Sigmoid colon (tissue), 4 donors: ENCODE data around the gene AKAP1.

Experiments used
- EP300 ChIP-seq, 4 donors: sonication (generic); formaldehyde crosslinking; IDR thresholded peaks; one replicate each; pipeline ENCODE4 v1.6.1; 2017; ENCODE audit warnings: antibody characterized with exemption in 4 of 4
- POLR2A ChIP-seq, 2 donors: fragments of 450-650 bp; IDR thresholded peaks; one replicate each; pipeline ENCODE4 v1.6.1; 2016; ENCODE audit warnings: antibody characterized with exemption in 2 of 2, mild to moderate bottlenecking in 2 of 2, moderate library complexity in 2 of 2
- POLR2AphosphoS5 ChIP-seq, 4 donors: sonication (generic); formaldehyde crosslinking; IDR thresholded peaks; one replicate each; pipeline ENCODE4 v1.6.1; 2017; ENCODE audit warnings: antibody characterized with exemption in 4 of 4
- TF ChIP-seq, protein P1 (sequence below), 4 experiments: fragments of 450-650 bp in 3 of 4; fragments of 200-600 bp in 1 of 4; IDR thresholded peaks; one replicate each; pipeline ENCODE4 v1.5.1; 2016 to 2019; ENCODE audit warnings: antibody characterized with exemption in 4 of 4, mild to moderate bottlenecking in 3 of 4, moderate library complexity in 2 of 4

DNA sequence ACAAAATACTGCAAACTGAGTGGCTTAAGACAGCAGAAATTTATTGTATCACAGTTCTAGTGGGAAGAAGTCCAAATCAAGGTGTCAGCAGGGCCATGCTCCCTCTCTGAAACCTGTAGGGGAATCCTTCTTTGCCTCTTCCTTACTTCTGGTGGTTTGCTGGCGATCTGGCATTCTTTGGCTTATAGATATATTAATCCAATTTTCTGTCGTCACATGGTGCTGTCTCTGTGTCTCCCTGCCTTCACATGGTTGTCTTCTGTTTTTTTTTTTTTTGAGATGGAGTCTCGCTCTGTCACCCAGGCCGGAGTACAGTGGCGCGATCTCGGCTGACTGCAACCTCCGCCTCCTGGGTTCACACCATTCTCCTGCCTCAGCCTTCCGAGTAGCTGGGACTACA is 6.8 kb upstream of the AKAP1 start:
- TF ChIP-seq POLR2A (IDR thresholded peaks at IDR 0.05), result no peak
- TF ChIP-seq, protein P1, sequence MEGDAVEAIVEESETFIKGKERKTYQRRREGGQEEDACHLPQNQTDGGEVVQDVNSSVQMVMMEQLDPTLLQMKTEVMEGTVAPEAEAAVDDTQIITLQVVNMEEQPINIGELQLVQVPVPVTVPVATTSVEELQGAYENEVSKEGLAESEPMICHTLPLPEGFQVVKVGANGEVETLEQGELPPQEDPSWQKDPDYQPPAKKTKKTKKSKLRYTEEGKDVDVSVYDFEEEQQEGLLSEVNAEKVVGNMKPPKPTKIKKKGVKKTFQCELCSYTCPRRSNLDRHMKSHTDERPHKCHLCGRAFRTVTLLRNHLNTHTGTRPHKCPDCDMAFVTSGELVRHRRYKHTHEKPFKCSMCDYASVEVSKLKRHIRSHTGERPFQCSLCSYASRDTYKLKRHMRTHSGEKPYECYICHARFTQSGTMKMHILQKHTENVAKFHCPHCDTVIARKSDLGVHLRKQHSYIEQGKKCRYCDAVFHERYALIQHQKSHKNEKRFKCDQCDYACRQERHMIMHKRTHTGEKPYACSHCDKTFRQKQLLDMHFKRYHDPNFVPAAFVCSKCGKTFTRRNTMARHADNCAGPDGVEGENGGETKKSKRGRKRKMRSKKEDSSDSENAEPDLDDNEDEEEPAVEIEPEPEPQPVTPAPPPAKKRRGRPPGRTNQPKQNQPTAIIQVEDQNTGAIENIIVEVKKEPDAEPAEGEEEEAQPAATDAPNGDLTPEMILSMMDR (IDR thresholded peaks at IDR 0.05), result no peak
- no peak for TF ChIP-seq POLR2AphosphoS5 (IDR thresholded peaks at IDR 0.05)
- TF ChIP-seq EP300 (IDR thresholded peaks at IDR 0.05), result no peak
